Raji (cell line): ENCODE measurements around the gene CASK.

Source experiments
- POLR2A ChIP-seq: IDR thresholded peaks from 2 replicates; pipeline ENCODE4 v1.6.1; 2011; ENCODE audit warnings: low read depth, low read length, control low read depth; ENCODE audit not compliant: insufficient read depth

Gene CASK

DNA sequence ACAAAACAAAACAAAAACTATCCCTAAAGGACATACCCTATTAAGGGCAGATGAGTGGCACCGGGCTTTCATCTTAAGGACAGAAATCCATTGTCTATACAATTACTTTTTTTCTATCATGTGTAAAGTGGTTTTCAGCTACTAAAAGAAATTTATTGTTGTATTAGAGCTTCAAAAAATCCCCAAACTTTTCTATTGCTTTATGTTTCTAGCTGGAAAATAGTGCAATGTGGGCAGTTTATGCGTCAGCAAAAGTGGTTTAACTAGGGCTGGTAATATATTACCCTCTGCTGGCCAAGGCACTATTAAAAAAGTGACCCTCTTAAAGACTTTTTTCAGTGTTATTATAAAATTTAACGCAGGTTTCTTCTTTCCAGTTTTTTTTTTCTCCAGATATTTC lies 214.9 kb downstream of the CASK start:
- no peak for TF ChIP-seq POLR2A

DNA sequence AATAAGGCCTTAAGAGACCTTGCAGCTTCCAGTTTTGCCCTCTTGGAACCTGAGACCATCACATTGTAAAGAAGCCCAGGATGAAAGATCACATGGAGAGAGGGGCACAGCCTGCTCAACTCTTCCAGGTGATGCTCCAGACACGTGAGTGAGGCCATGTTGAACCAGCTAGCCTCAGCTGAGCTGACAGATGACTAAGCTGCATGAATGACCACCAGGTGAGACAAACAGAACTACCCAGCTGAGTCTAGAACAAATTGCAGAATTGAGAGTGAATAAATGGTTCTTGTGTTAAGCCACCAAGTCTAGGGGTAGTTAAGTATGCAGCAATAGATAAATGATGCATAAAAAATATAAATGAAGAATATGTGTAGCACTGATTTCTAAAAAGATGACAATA lies 216.1 kb downstream of the CASK start:
- TF ChIP-seq POLR2A = no peak

DNA sequence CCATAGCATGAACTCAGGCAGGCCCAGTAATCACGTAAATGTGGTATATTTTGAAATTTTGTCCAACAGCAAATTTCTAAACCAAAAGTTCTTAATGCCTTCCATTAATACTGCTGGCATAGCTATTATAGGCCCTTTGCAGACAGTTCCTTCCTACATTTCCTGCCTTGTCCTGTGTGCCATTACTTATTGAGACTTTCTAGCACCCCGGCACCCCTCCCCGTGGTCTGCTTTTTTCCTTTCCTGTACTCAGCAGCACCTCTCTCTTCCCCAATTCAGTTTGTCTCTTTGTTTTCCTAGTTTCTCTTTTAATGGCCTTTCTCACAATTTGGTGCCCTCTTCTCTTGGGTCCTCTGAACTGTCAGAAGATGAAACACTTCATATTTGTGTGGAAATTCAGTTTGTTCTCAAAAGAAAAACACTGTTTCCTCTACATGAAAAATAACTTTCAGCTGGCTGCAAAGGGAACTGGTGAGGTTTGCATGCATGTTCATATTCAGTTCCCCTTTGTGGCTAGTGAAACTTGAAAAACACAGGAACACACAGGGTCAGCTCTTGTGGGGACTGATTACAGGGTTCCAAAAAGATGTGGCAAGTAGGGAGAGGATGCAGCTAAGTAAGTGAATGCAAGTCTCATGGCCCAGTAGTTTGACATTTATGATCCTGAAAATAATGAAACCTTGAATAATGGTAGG lies 217.5 kb downstream of the CASK start:
- TF ChIP-seq POLR2A = no peak

DNA sequence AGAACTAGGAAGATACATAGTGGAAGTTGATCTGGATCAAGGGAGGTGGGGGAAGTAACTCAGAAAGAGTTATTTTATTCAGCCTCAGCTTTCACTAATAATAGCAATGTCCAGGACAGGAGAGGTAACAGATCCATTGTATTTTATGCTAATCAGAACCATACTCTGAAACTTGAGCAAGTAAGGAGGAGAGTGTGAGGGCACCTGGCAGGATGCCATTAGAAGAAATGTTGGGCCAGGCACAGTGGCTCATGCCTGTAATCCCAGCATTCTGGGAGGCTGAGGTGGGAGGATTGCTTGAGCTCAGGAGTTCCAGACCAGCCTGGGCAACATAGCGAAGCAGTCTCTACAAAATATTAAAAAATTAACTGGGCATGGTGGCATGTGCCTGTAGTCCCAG lies 218.3 kb downstream of the CASK start:
- no peak for TF ChIP-seq POLR2A

DNA sequence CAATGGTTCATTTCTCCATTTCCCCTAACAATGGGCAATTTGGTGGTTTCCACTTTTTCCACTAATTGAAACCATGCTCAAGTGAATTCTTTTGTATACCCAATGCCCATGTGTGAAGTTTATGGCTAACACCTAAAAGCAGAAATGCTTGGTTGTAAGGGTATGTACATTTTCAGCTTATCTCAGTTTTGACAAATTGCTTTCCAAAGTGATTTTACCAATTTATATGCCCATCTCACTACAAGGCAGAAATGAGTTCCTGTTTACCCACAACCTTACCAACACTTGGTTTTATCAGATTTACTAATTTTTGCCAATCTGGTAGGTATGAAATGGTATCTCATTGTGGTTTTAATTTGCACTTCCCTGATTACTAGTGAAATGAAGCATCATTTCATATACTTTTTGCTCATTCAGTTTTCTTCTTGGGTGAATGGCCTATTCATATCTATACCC lies 219.8 kb downstream of the CASK start:
- TF ChIP-seq POLR2A = no peak

DNA sequence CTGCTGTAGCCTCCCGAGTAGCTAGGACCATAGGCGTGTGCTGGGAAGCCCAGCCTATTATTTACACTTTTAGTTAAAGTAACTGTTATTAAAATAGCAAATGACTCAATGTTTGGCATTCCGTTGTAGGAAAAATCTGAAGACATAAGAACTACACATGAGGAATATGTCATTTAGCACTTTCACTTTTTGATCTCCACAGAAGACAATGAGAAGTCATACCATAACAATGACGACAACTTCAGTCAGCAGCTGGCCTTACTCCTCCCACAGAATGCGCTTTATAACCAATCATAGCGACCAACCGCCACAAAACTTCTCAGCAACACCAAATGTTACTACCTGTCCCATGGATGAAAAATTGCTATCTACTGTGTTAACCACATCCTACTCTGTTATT lies 227.9 kb downstream of the CASK start:
- no peak for TF ChIP-seq POLR2A

DNA sequence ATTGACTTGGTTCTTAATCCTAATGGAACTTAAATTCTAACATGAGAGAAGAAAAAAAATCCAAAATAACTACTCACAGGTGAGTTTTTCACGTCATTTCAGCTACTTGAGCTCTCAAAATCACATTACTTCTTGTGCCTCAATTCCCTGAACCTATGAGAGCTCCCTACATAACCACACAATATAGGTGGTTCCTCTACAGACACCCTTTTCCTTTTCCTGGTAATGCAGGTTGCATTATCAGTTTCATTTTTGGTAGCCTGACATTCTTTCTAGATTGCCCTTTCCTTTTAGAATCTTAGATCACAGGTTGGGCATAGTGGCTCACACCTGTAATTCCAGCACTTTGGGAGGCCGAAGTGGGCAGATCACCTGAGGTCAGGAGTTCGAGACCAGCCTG lies 230.3 kb downstream of the CASK start:
- no peak for TF ChIP-seq POLR2A

DNA sequence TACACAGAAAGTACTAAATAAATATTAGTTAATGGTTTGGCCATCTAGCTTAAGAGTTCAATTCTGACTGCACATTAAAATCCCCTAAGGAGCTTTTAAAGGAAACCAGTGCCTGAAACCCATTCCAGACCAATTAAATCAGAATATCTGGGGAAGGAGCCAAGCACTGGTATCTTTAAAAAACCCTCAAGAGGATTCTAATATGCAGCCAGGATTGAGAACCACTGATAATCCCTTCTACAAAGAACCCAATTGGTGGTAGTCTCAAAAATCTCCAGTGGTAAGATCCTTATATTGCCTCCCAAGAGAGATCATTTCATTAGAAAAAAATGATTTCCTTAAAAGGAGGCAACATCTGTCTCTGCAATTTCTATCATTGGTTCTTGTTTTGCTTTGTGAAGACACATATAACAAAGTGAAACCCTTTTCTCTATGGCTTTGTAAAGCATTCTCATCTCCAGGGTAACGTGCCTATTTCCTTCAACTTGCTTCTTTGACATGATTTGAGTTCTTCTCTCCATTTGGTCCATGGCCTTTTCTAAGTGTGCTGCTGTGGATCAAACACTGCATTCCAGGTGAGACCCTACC lies 231.1 kb downstream of the CASK start:
- TF ChIP-seq POLR2A = no peak

DNA sequence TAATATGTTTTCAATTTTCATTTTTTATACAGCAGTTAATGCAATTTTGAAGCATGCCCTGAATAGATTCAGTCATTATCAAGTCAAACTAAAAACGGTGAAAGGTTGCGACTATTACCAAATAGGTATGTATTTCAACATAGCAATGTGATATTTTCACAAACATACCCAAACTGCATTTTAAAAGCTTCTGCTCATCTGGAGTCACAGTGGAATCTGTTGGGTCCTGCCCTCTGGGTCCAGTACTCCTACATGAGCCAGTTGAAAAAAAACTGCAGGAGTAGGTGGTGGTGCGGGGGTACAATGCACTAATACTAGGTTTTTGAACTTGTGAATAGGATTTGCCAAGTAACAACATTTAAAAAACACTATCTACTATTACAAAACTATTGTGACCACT lies 233.6 kb downstream of the CASK start:
- TF ChIP-seq POLR2A = no peak

DNA sequence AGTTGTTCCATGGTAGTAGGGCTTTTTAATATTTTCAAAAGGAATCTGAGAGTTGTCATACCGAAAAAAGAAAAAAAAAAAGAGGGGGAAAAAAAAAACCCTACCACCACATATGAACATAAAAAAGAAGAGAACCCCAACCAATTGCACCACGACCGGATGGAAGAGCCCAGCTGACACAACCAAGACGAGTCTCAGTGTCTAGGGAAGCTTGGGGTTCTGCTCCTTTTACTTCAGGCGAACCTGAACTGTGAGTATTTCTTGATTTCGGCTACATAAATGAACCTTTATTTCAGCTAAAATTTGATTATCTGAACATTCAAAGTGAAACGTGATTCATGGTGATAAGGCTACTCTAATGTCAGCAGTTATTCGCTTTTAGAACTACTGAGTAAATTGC lies 234.5 kb downstream of the CASK start, which contains the start of gene GPR34:
TSS of gene GPR34 (plus strand) at position 139 of the 400 bp plus-strand sequence. CDS start 6,661 bp downstream, outside the sequence.
- no peak for TF ChIP-seq POLR2A

DNA sequence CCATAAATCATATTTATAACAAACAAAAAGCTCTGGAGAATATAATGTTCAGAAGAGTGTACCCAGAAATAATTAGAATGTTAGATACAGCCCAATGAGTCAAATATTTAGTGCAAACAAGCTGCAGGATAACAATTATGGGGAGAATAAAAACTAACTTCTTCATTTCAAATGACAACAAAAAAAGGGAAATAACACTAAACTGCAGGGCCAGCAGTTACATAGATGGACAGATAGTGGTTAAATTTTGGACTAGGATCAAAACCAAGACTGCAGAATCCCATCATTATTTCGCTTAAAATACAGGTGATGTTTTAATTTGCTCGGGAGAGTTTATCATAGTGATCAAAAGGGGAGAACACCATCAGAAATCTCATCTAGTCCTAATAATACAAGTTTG lies 235.2 kb downstream of the CASK start:
- no peak for TF ChIP-seq POLR2A

DNA sequence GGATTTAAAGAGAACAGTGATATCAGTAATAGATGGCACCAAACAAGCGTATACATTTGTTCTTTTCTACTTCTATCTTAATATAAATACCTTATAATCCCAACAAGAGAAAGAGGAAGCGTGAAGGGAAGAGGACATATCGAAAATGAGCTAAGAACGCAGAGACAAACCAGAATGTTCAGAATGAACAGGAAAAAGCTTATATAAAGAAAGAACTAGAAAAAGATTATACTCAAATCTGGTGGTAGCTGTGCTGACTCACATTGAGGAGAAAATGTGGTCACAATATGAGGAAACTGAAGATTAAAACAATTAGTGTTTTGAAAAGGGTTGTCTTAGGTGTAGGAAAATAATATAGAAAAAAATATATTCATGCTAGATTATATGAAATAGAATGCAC lies 236.6 kb downstream of the CASK start:
- TF ChIP-seq POLR2A = no peak

DNA sequence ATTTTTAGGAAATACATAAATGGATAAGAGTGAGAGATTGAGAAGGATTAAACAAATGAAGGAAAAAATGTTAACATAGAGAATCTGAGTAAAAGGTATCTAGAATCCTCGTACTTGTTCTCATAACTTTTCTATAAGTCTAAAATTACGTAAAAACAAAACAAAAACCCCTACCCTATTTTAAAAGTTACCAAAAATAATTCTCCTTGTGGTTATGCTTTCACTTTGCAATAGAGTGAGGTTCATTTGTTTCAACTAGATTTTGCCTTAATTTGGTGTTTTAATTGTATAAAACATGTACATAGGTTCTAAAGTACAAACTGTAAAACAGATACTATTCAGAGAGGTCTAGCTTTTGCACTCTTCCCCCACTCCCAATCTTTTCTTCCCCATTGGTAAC lies 238.4 kb downstream of the CASK start:
- TF ChIP-seq POLR2A = no peak

DNA sequence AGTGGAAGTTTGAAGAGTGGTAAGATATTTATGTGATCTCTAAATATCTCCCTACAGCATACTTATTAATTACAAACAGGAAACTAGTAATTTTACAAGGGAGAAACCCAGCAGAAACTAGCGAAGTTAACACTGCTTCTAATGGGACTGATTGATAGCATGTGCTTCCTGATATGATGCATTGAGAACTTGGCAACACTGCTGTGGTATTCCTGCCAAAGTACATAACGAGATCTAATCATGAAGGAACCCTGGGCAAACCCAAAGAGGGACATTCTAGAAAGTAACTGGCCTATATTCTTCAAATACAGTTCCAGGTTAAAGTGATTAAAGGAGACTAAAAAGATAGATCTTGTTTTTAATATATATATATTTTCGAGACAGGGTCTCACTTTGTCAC lies 239.2 kb downstream of the CASK start:
- TF ChIP-seq POLR2A = no peak

DNA sequence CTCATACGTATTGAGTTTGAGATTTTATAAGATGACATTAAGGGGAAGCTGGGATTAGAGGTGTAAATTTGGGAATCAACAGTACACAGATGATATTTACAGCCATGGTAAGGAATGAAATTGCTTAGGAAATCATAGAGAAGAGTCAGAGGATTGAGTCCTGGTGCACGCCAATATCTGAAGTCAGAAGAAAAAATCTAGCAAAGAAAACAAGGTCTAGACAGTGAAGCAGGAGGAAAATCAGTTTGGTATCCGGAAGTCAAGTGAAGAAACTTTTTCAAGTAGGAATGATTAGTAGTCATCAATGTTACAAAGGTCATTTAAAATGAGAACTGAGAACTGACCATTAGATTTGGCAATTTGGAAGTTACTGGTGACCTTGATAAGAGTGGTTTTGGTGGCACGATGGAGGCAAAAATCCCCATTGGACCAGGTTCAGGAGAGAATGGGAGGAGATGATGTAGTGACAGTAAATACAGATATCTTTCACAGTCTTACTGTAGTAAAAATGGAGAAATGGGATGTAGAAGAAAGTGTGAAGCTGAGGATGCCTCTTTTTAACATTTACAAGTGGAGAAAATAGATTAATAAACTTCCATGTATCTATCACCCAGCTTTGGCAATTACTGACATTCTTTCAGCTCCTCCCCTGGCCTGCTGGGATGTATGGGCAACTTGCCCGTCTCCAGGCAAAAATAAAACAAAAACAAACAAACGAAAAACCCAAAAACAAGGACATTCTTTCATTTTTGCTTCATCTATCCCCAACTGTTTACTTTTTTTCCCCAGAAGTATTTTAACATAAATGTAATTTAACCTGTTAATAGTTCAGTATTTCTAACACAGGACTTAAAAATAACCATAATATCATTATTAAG lies 245.9 kb downstream of the CASK start:
- no peak for TF ChIP-seq POLR2A

DNA sequence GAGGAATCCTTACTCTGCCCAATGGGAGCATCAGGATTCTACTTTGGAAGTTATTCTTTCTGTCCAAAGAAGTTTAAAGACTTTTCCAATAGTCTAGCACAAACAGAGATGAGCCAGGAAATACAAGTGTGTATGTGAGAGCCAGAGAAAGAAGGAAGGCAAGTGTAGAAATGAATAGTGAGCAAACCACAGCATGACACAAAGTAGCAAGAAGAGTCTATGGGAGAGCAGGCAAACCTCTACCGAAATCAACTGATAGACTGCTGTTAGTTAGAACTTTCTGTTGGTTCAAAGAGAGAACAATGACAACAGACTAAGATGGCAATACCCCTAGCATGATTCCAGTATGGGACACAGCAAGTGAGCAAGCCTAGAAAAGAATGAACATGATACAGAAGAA lies 250.7 kb downstream of the CASK start:
- TF ChIP-seq POLR2A = no peak

DNA sequence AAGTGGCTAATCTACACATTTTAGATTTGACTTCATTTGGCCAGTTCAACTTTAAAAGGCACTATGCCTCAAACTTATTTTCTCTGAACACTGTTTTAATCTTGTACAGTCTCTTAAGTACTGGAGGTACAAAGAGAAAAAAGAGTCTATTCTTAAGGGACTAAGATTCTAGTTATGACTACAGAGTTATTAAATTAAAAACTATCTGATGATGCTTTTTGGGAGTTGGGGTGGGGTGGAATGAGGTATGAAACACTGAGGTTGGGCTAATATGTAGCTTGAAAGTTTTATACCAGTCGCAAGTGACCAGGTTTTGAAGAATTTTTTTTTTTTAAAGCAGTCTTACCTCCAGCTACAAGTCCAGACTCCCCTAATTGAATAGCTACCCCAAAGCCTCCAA lies 252.3 kb downstream of the CASK start:
- TF ChIP-seq POLR2A = no peak

DNA sequence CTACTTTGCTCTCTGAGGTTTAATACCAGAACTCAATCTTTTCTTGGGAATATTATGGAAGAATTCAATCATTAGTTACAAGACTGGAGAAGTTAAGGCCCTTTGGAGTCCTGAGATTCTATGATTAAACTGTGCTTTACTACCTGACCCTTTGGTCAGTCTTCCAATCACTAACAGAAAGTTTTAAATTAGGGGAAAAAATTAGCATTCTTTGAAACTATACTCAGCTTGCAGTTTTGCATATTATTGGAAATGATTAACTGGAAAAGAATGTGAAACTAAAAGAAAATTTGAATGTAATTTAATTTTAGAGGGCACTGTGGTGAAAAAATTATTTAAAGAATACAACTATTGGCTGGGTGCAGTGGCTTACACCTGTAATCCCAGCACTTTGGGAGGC lies 253.2 kb downstream of the CASK start:
- TF ChIP-seq POLR2A = no peak
